HL-60 (cell line): ENCODE measurements around the gene FOLH1.
"Not testable (repeated sequence)": the region's sequence is repeated elsewhere in the genome, so short reads cannot be mapped to it uniquely, and the experiment has no call there.

Source experiments
- SPI1 ChIP-seq: IDR thresholded peaks from 2 replicates; pipeline ENCODE4 v1.6.1; 2012; ENCODE audit warnings: low read depth, mild to moderate bottlenecking, borderline replicate concordance
- TF ChIP-seq, protein P1 (sequence below): IDR thresholded peaks from one replicate; pipeline ENCODE4 v1.5.1; 2011; ENCODE audit warnings: low read length, control low read depth, inconsistent platforms; ENCODE audit not compliant: insufficient read depth

DNA sequence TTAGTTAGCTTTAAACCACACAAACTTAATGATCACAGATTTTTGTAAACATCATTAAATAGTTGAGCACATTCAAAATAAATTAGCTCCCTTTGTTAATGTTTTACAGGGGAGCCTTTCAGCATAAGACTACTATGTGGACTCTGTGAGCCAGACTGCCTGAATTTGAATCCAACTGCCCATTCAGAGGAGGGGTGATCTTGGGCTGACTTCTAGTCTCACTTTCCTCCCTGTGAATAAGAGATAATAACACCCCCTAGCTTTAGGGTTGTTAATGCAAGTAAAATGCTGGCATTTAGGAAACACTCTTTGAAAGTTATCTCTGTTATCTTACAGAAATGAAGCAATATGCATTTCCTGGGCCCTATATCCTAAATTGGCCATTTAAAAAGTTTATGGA, 23.6 kb downstream of the FOLH1 start:
- TF ChIP-seq, protein P1, sequence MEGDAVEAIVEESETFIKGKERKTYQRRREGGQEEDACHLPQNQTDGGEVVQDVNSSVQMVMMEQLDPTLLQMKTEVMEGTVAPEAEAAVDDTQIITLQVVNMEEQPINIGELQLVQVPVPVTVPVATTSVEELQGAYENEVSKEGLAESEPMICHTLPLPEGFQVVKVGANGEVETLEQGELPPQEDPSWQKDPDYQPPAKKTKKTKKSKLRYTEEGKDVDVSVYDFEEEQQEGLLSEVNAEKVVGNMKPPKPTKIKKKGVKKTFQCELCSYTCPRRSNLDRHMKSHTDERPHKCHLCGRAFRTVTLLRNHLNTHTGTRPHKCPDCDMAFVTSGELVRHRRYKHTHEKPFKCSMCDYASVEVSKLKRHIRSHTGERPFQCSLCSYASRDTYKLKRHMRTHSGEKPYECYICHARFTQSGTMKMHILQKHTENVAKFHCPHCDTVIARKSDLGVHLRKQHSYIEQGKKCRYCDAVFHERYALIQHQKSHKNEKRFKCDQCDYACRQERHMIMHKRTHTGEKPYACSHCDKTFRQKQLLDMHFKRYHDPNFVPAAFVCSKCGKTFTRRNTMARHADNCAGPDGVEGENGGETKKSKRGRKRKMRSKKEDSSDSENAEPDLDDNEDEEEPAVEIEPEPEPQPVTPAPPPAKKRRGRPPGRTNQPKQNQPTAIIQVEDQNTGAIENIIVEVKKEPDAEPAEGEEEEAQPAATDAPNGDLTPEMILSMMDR, result not testable (repeated sequence)
- not testable (repeated sequence) for TF ChIP-seq SPI1
